Suprapubic skin (tissue), 4 donors: ENCODE measurements around the gene CLK2. TPM values are rescaled to one million over a fixed set of nuclear protein-coding genes. Genes with fewer than 3 reads are reported as not detected.
A peak's percentile ranks its signal among the peaks of the same experiment; 100 is the strongest.

Source experiments
- DNase-seq, 2 donors: peaks; one replicate each; pipeline ENCODE4 v3.0.0-alpha.2; 2019; ENCODE audit warnings: low spot score in 2 of 2
- H3K27ac ChIP-seq: fragments of 200-600 bp; sonication (generic); one replicate; pipeline ENCODE4 v1.5.1; 2019
- H3K27me3 ChIP-seq: fragments of 200-600 bp; sonication (generic); one replicate; pipeline ENCODE4 v1.5.1; 2019
- H3K36me3 ChIP-seq: fragments of 200-600 bp; sonication (generic); one replicate; pipeline ENCODE4 v1.5.1; 2019
- H3K4me1 ChIP-seq: fragments of 200-600 bp; sonication (generic); one replicate; pipeline ENCODE4 v1.5.1; 2019
- H3K4me3 ChIP-seq: fragments of 200-600 bp; sonication (generic); one replicate; pipeline ENCODE4 v1.5.1; 2019; ENCODE audit warnings: mild to moderate bottlenecking
- H3K9me3 ChIP-seq: fragments of 200-600 bp; sonication (generic); one replicate; pipeline ENCODE4 v1.5.1; 2019
- EP300 ChIP-seq: sonication (generic); formaldehyde crosslinking; IDR thresholded peaks from one replicate; pipeline ENCODE4 v1.6.1; 2017; ENCODE audit warnings: antibody characterized with exemption
- POLR2A ChIP-seq, 2 donors: fragments of 450-650 bp; IDR thresholded peaks; one replicate each; pipeline ENCODE4 v1.6.1; 2017; ENCODE audit warnings: antibody characterized with exemption in 2 of 2, mild to moderate bottlenecking in 2 of 2, moderate library complexity in 2 of 2
- POLR2AphosphoS5 ChIP-seq, 3 donors: sonication (generic); formaldehyde crosslinking; IDR thresholded peaks; one replicate each; pipeline ENCODE4 v1.6.1; 2017; ENCODE audit warnings: antibody characterized with exemption in 3 of 3
- WGBS: methylation state at CpG from one replicate; pipeline ENCODE4 v1.1.5; 2018; 5-methylcytosine and 5-hydroxymethylcytosine counted together
- total RNA-seq, 4 donors: library from RNA; depleted of rRNA; stranded (reverse); fragments of >200 nt; gene quantifications; one replicate each; pipeline ENCODE4 v1.1.0, GENCODE V29; 2016
- TF ChIP-seq, protein P1 (sequence below), 2 donors: fragments of 200-600 bp in 1 of 2; fragments of 450-650 bp in 1 of 2; sonication (generic) in 1 of 2; IDR thresholded peaks; one replicate each; pipeline ENCODE4 v1.5.1; 2016 to 2019; ENCODE audit warnings: antibody characterized with exemption in 2 of 2, mild to moderate bottlenecking in 1 of 2, moderate library complexity in 1 of 2

CLK2 gene
- total RNA-seq, 4 donors from 2014 or later: 27.6 to 72.3 (median 36.2) TPM

DNA sequence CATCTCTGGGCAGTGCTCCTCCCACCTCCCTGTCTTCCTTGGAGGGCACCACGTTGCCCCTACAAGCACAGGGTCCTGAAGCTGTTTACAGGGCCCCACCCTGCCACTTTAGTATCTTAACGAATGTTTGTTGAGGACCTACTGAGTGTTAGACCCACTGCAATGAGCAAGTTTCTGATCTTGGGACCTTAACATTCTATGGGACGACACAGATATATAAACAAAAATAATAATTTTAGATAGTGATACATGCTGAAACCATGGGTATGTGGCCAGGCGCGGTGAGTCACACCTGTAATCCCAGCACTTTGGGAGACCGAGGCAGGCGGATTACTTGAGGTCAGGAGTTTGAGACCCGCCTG, 28.2 kb downstream of the CLK2 start:
- H3K36me3 ChIP-seq: peaks cover 12% of the 10 kb centered on the region
- H3K27ac ChIP-seq: peak overlapping the region; percentile 81
- DNase-seq: no peak
- peak overlapping the region; percentile 64 for H3K4me3 ChIP-seq
- peaks cover 38% of the 10 kb centered on the region for H3K4me1 ChIP-seq
- TF ChIP-seq POLR2AphosphoS5 (IDR thresholded peaks at IDR 0.05): no peak
- no peak for TF ChIP-seq EP300
- TF ChIP-seq POLR2A (IDR thresholded peaks at IDR 0.05): no peak
- TF ChIP-seq, protein P1, sequence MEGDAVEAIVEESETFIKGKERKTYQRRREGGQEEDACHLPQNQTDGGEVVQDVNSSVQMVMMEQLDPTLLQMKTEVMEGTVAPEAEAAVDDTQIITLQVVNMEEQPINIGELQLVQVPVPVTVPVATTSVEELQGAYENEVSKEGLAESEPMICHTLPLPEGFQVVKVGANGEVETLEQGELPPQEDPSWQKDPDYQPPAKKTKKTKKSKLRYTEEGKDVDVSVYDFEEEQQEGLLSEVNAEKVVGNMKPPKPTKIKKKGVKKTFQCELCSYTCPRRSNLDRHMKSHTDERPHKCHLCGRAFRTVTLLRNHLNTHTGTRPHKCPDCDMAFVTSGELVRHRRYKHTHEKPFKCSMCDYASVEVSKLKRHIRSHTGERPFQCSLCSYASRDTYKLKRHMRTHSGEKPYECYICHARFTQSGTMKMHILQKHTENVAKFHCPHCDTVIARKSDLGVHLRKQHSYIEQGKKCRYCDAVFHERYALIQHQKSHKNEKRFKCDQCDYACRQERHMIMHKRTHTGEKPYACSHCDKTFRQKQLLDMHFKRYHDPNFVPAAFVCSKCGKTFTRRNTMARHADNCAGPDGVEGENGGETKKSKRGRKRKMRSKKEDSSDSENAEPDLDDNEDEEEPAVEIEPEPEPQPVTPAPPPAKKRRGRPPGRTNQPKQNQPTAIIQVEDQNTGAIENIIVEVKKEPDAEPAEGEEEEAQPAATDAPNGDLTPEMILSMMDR (IDR thresholded peaks at IDR 0.05): no peak
- 66% methylated on average over 8 of the region's 8 CpGs for WGBS
- H3K27me3 ChIP-seq: no peaks in the 10 kb centered on the region
- no peaks in the 10 kb centered on the region for H3K9me3 ChIP-seq

DNA sequence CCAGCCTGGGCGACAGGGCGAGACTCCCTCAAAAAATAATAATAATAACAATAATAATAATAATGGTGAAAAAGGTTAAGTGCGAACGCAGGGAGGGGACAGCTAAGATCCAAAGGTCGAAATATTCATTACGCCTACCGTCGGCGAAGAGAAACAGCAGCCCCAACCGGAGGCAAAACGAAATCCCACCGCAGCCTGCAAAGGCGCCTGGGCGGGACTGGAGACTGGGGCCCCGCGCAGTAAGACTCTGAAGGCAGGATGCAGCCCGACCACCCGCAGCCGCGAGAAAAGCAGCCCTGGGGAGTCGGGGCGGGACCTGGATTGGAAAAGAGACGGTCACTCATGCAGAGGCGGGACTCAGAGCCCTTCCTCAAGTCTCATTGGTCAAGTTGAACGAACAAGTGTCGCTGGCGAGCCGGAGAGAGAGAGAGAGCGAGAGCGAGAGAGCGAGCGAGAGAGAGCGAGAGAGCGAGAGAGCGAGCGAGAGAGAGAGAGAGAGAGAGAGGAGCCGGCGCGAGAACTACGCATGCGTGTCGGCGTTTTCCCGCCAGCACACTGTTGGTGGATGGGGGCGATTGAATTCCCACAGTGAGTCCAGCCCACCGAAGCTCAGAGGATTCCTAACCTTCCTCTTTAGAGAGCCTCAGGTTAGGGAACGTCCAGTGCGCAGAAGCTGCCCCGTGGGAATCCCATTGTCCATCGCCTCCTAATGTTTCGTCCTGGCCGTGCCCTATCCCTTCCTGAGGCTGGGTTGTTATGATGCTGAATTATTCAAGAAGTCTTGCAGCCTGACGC, 28.7 kb downstream of the CLK2 start:
- no peaks in the 10 kb centered on the region for H3K27me3 ChIP-seq
- peaks cover 40% of the 10 kb centered on the region for H3K4me1 ChIP-seq
- H3K36me3 ChIP-seq: peaks cover 12% of the 10 kb centered on the region
- H3K9me3 ChIP-seq: no peaks in the 10 kb centered on the region
- H3K27ac ChIP-seq: peak overlapping the region; percentile 81
- peak; percentile 98 to 99 for DNase-seq
- H3K4me3 ChIP-seq: peak overlapping the region; percentile 64
- under 1% methylated on average over 53 of the region's 53 CpGs for WGBS
- TF ChIP-seq POLR2AphosphoS5 (IDR thresholded peaks at IDR 0.05): peak; percentile 75 to 99 (median 94)
- no peak for TF ChIP-seq EP300
- peak; percentile 78 to 87 for TF ChIP-seq POLR2A (IDR thresholded peaks at IDR 0.05)
- TF ChIP-seq, protein P1 (IDR thresholded peaks at IDR 0.05): peak in 1 of 2 donors; percentile 93

DNA sequence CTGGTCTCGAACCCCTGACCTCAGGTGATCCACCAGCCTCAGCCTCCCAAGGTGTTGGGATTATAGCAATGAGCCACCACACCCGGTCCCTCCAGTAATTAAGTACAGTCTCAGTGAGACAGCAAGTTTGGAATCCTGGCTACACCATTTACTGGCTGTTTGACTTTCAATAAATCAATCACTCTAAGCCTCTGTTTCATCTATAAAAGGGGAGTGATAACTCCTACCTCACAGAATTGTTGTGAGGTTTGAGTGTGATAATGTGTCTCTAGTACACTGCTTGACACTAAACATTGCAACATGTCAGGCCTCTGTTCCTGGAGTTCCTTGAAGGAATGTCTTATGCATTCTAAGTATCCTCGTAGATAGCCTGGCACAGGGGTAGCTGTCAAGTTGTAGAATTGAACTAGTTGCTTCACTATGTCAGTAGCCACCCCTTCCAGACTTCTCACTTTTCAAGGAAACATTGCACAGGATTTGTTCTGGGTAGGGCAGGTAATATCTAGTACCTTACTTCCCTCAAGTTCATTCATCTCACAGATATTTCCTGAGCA, 30.4 kb downstream of the CLK2 start:
- peaks cover 46% of the 10 kb centered on the region for H3K4me1 ChIP-seq
- WGBS: 73% methylated on average over 3 of the region's 3 CpGs
- DNase-seq: no peak
- H3K4me3 ChIP-seq: peak overlapping the region; percentile 64
- peaks cover 10% of the 10 kb centered on the region for H3K36me3 ChIP-seq
- no peak for TF ChIP-seq EP300
- TF ChIP-seq, protein P1 (IDR thresholded peaks at IDR 0.05): no peak
- TF ChIP-seq POLR2AphosphoS5 (IDR thresholded peaks at IDR 0.05): no peak
- no peak for TF ChIP-seq POLR2A (IDR thresholded peaks at IDR 0.05)
- no peaks in the 10 kb centered on the region for H3K27me3 ChIP-seq
- no peaks in the 10 kb centered on the region for H3K9me3 ChIP-seq
- H3K27ac ChIP-seq: no peak overlapping the region

DNA sequence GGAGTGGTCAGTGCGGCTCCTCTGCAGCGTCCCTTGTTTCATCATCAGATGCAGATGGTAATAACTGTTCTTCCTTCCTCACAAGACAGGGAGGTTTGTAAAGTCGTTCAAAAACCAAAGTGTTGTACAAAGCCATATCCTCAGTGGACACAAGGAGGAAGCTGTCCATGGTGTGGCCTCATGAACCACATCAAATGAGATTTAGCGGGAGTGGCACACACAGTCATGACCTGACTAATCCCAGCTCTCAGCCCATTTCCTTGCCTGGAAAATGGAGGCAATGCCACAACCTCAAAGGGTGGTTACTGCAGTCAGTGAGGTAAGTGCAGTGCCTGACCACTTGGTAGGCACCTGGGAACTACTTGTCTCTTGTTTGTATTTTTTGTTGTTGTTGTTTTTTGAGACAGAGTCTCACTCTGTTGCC, 31.5 kb downstream of the CLK2 start:
- H3K27ac ChIP-seq: no peak overlapping the region
- no peaks in the 10 kb centered on the region for H3K27me3 ChIP-seq
- no peak for DNase-seq
- TF ChIP-seq POLR2AphosphoS5 (IDR thresholded peaks at IDR 0.05): no peak
- TF ChIP-seq, protein P1 (IDR thresholded peaks at IDR 0.05): no peak
- TF ChIP-seq EP300: no peak
- TF ChIP-seq POLR2A (IDR thresholded peaks at IDR 0.05): no peak
- H3K4me1 ChIP-seq: peaks cover 46% of the 10 kb centered on the region
- WGBS: 49% methylated on average over 4 of the region's 4 CpGs
- H3K9me3 ChIP-seq: no peaks in the 10 kb centered on the region
- H3K4me3 ChIP-seq: no peak overlapping the region
- peaks cover 13% of the 10 kb centered on the region for H3K36me3 ChIP-seq

DNA sequence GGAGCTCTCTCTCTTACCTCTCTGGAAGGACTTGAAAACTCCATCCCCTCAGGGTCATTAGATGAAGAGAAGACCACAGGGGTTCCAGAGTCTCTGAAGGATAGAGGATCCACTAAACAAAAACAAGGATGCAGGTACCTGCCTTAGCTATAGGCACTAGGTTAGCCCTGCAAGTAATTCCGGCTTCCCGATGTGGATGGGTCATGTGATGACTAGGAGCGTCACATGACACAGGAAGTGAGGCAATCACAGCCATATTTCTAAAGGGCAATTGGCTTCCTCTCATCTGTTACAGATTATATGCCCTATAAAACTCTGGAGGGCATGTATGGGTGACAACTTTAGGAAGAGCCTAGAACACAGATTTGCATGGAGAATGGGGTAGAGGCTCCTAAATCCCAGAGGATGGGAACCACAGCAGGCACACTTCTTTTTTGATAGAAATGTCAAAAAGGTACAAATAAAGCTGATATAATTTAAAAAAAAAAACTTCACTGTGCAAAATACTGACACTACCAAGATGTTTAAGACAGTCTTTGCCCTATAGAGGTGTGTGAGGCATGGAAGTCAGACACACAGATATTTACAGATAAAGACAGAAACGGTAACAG, 32.1 kb downstream of the CLK2 start:
- DNase-seq: peak; percentile 83 to 90
- Histone ChIP-seq H3K4me1 (peaks cover 46% of the 10 kb centered on the region), H3K27ac (no peak overlapping the region), H3K9me3 (no peaks in the 10 kb centered on the region), H3K36me3 (peaks cover 20% of the 10 kb centered on the region), H3K27me3 (no peaks in the 10 kb centered on the region), H3K4me3 (peak overlapping the region; percentile 42)
- WGBS: 14% methylated on average over 4 of the region's 4 CpGs
- TF ChIP-seq POLR2A (IDR thresholded peaks at IDR 0.05) (no peak), EP300 (no peak), POLR2AphosphoS5 (IDR thresholded peaks at IDR 0.05) (peak; percentile 65 to 85 (median 72))
